AG04449 (cell line): ENCODE measurements around the gene GALNT8.

Experiments
- CTCF ChIA-PET: fragments of 350-600 bp; formaldehyde crosslinking; extraction: SDS; loops from one replicate; lab custom pipeline; 2021; ENCODE audit warnings: antibody characterized with exemption; lab: Yijun Ruan, JAX
- POLR2A ChIA-PET: fragments of 400-600, 350-600 bp; formaldehyde crosslinking; extraction: SDS; loops from one replicate; lab custom pipeline; 2020; ENCODE audit warnings: antibody characterized with exemption, inconsistent platforms; lab: Yijun Ruan, JAX
- DNase-seq: peaks from one replicate; pipeline ENCODE4 v3.0.0-alpha.2; 2010; ENCODE audit warnings: low read depth, low spot score
- H3K4me3 ChIP-seq: 2 replicates; pipeline ENCODE4 v1.5.1; 2011; ENCODE audit warnings: low read depth, mild to moderate bottlenecking, control low read depth, low read length
- TF ChIP-seq, protein P1 (sequence below): IDR thresholded peaks from one replicate; pipeline ENCODE4 v1.5.1; 2011; ENCODE audit warnings: mild to moderate bottlenecking, moderate library complexity, low read length, control low read depth, inconsistent platforms; ENCODE audit not compliant: insufficient read depth; ENCODE audit errors: missing control alignments

GALNT8 gene, protein sequence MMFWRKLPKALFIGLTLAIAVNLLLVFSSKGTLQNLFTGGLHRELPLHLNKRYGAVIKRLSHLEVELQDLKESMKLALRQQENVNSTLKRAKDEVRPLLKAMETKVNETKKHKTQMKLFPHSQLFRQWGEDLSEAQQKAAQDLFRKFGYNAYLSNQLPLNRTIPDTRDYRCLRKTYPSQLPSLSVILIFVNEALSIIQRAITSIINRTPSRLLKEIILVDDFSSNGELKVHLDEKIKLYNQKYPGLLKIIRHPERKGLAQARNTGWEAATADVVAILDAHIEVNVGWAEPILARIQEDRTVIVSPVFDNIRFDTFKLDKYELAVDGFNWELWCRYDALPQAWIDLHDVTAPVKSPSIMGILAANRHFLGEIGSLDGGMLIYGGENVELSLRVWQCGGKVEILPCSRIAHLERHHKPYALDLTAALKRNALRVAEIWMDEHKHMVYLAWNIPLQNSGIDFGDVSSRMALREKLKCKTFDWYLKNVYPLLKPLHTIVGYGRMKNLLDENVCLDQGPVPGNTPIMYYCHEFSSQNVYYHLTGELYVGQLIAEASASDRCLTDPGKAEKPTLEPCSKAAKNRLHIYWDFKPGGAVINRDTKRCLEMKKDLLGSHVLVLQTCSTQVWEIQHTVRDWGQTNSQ

DNA sequence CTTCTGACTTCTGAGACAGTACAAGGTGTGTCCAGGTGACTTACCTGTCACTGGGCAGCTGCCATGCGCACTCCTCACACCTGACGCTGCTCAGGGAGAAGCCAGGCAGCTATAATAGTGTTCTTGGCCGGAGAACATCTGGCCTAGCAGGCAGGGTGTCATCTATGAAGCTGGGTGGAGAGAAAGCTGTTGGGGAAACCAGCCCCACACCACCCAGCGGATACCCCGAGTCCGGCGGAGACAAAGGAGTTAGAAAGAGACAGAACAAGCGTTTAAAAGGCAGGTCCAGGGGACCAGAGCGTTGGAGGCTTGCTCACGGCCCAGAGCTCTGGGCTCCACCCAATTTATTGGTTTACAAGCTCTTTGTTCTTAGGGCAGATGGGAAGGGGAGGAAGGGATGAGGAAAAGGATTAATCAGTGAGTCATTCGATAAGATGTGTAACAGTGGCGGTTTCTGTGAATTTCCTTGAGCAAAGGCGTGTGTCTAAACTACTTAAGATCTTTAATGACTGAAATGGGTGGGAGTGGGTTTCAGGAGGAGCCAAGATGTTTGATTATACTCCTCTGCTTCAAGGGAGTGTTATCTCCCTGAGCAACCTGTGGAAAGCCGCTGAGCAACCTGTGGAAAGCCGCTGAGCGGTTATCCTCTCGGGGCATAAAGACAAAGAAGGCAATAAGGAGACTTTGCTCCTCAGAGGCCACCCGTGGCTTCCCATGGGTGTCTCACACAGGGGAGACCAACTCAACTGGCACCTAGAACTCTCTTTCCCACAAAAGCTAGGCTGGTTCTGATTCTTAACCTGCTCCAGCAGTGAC lies at the start of gene GALNT8:
TSS of gene GALNT8 (plus strand) at position 580 of the 816 bp plus-strand sequence. CDS start 278 bp downstream, outside the sequence.
- DNase-seq = no peak
- TF ChIP-seq, protein P1, sequence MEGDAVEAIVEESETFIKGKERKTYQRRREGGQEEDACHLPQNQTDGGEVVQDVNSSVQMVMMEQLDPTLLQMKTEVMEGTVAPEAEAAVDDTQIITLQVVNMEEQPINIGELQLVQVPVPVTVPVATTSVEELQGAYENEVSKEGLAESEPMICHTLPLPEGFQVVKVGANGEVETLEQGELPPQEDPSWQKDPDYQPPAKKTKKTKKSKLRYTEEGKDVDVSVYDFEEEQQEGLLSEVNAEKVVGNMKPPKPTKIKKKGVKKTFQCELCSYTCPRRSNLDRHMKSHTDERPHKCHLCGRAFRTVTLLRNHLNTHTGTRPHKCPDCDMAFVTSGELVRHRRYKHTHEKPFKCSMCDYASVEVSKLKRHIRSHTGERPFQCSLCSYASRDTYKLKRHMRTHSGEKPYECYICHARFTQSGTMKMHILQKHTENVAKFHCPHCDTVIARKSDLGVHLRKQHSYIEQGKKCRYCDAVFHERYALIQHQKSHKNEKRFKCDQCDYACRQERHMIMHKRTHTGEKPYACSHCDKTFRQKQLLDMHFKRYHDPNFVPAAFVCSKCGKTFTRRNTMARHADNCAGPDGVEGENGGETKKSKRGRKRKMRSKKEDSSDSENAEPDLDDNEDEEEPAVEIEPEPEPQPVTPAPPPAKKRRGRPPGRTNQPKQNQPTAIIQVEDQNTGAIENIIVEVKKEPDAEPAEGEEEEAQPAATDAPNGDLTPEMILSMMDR = no peak
- CTCF ChIA-PET = no interaction called here
- H3K4me3 ChIP-seq = no peak within 1 kb of the TSS
- POLR2A ChIA-PET = no interaction called here

DNA sequence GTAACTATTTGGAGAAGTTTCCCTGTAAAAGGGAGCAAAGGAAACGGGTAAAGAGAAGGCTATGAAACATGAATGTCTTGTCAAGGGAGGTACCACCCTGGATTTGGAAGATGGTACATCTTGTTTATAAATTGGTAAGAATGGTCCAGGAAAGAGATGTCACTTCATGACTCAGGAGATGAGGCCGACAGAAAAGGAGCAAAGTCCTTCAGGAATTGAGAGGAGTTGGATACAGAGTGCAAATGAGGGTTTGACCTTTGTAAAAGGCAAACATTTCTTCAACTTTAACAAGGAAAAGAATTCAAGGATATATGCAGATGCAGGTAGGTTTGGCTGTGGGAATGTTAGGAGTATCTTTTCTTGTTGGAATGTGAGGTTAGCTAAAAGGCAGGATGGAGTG lies 40.5 kb upstream of the GALNT8 start:
- CTCF ChIA-PET = no interaction called here
- no peak for DNase-seq
- POLR2A ChIA-PET = no interaction called here
- TF ChIP-seq, protein P1 = no peak
- no peak overlapping the region for H3K4me3 ChIP-seq

DNA sequence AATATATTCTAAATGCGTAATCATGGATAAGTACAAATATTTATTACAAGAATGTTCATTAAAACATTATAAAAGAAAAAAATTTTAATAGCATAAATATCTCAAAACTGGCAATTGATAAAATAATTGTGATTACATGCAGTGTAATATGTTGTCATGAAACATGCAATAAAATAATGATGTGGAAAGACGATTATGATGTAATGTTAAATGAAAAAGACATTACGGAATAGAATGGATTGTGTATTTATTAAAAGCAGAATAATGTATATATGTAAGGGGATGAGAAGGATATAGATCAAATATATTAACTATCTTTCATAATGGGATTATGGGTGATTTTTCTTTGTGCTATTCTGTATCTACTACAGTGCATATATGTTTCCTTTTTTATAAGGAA lies 38.5 kb upstream of the GALNT8 start:
- TF ChIP-seq, protein P1 = no peak
- ChIA-PET POLR2A (no interaction called here), CTCF (no interaction called here)
- DNase-seq = no peak
- H3K4me3 ChIP-seq = no peak overlapping the region

DNA sequence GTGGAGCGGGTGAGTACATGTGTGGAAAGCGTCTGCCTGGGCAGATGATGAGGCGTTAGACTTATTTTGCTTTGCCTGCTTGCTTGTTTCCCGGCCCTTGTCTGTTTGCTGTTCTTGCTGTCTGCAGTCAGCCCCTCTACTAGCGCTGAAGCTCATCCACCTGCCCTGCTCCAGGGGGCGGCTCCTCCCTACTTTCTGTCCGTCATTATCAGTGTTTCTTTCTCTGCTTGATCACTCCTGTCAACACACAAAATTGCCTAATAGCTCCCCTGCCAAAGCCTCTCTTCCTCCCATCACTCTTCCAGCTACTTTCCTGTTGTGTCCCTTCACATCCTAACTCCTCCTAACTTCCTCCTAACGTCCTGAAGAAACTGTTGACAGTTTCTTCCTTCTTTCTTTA lies 34.9 kb upstream of the GALNT8 start:
- POLR2A ChIA-PET = no interaction called here
- DNase-seq = no peak
- no peak overlapping the region for H3K4me3 ChIP-seq
- TF ChIP-seq, protein P1 = no peak
- CTCF ChIA-PET = no interaction called here

DNA sequence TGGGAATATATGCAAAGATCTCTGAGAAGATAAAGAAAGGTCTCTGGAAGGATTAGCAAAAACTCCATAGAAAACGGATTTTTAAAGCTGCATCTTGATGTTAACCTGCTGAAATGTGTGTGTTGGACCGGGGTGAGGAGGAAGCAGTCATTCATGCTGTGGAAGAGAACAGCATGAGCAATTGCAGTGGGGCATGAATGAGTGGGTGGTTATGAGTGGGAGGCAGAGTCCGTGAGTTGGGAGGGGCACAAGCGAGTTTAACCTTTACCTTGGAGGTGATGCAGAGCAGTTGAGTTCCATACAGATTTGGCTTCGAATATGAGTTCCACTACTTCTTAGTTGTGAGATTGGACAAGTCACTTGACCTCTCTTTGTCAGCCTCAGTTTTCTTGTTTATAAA lies 29.4 kb upstream of the GALNT8 start:
- TF ChIP-seq, protein P1 = no peak
- ChIA-PET CTCF (no interaction called here), POLR2A (no interaction called here)
- DNase-seq = no peak
- H3K4me3 ChIP-seq = no peak overlapping the region

DNA sequence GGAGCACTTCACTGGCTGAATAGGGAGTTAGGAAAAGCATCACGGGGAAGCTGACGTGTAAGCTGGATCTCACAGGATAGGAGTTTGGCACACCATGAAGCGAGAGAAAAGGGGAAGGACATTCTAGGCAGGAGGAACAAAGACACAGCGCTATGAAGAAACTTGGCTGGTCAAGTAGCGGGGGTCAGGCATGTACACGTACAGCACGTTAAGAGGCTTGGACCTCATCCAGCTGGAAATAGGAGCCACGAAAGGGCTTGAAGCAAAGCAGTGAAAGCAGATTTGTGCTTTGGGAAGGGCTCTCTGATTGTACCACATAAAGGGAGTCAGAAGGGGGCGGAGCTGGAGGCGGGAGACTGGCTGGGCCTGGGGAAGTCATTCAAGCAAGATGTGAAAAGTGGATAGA lies 19.6 kb upstream of the GALNT8 start:
- TF ChIP-seq, protein P1 = no peak
- no peak for DNase-seq
- POLR2A ChIA-PET = no interaction called here
- CTCF ChIA-PET = no interaction called here
- no peak overlapping the region for H3K4me3 ChIP-seq
